Endothelial cell of umbilical vein (primary cell): ENCODE results near the gene HNMT.

Experiments used
- CTCF ChIP-seq, 2 donors: IDR thresholded peaks; 1 replicate in 1 of 2; 2 replicates in 1 of 2; pipeline ENCODE4 v1.5.1; 2011; ENCODE audit warnings: low read length in 2 of 2, mild to moderate bottlenecking in 2 of 2, moderate library complexity in 2 of 2, control low read depth in 1 of 2, inconsistent platforms in 1 of 2, low read depth in 1 of 2; ENCODE audit not compliant: insufficient read depth in 1 of 2; ENCODE audit errors: extremely low read depth in 1 of 2
- EZH2 ChIP-seq: IDR thresholded peaks from 2 replicates; pipeline ENCODE4 v1.6.1; 2012; ENCODE audit warnings: borderline replicate concordance, low read depth, mild to moderate bottlenecking, moderate library complexity, low read length, inconsistent platforms; ENCODE audit not compliant: severe bottlenecking
- FOS ChIP-seq: IDR thresholded peaks from 2 replicates; pipeline ENCODE4 v1.6.1; 2011; ENCODE audit warnings: mild to moderate bottlenecking, low read length, moderate library complexity, borderline replicate concordance; ENCODE audit not compliant: insufficient read depth
- MYC ChIP-seq: IDR thresholded peaks from one replicate; pipeline ENCODE4 v1.6.1; 2011; ENCODE audit warnings: mild to moderate bottlenecking, low read depth, low read length
- POLR2A ChIP-seq: IDR thresholded peaks from 2 replicates; pipeline ENCODE4 v1.6.1; 2012; ENCODE audit warnings: low read depth, mild to moderate bottlenecking, control low read depth, low read length
- POLR2AphosphoS5 ChIP-seq: IDR thresholded peaks from 2 replicates; pipeline ENCODE4 v1.6.1; 2012; ENCODE audit warnings: low read depth, mild to moderate bottlenecking, control low read depth, low read length, moderate library complexity; ENCODE audit not compliant: insufficient read depth
- TF ChIP-seq, protein P1 (sequence below): IDR thresholded peaks from 2 replicates; pipeline ENCODE4 v1.6.1; 2011; ENCODE audit not compliant: insufficient read depth, insufficient read length

DNA sequence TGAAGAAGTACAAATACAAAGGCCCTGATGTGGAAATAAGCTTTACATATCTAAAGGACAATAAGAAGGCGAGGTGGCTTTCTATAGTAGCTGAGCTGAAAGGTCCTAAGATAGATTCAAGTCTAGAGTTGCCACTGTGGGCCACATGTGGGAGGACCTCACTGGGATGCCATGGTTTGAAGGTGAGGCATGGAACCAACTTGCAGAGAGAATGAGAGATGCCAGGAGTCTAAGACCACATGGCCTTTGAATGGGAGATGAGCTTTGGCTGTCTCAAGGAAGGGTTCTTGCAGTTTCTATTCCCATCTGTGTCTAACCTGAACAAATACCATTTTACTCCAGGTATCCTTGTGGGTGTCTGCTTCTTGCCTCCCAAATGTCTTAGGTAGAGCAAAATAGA is 53.6 kb downstream of the HNMT start:
- TF ChIP-seq CTCF (IDR thresholded peaks at IDR 0.05; ENCODE audit: extremely low read depth in 1 of 2, insufficient read depth in 1 of 2, low read depth in 1 of 2, low read length in 2 of 2) (no peak), POLR2A (no peak), POLR2AphosphoS5 (no peak), EZH2 (no peak), MYC (no peak), FOS (no peak)
- TF ChIP-seq, protein P1, sequence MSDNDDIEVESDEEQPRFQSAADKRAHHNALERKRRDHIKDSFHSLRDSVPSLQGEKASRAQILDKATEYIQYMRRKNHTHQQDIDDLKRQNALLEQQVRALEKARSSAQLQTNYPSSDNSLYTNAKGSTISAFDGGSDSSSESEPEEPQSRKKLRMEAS, result no peak
